ENCODE measurements around the gene GAB4. TPM values are rescaled to one million over a fixed set of nuclear protein-coding genes. Genes with fewer than 3 reads are reported as not detected.

The GAB4 gene
- total RNA-seq, 3 donors from 2014 or later, result not detected

DNA sequence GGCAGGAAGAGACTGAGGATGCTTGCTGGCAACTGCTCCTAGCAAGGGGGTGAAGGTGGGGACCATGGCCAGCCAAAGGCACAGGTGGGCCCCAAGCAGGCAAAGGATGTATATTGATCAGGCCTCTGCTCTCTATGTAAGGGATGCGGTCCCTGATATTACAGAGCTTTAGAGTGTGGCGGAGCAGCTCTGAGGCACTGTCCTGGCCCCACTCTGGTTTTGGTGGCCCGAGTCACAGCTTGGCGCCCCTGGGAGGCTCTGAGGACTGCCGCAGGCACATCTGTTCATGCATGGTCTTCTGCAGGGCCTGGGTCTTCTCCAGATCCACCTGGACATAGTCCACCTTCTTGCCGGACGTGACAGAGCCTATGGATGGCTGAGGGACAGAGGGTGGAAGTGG is 45.5 kb downstream of the GAB4 start:
- Histone ChIP-seq H3K9me3 (no peaks in the 10 kb centered on the region), H3K4me1 (ENCODE audit: low read depth) (no peaks in the 10 kb centered on the region), H3K36me3 (ENCODE audit: low read depth) (no peaks in the 10 kb centered on the region), H3K4me3 (no peak overlapping the region)
- intact Hi-C loops (cut with DNase I, micrococcal nuclease), result no loop called here
- ATAC-seq, result no peak
- TF ChIP-seq, protein P1, sequence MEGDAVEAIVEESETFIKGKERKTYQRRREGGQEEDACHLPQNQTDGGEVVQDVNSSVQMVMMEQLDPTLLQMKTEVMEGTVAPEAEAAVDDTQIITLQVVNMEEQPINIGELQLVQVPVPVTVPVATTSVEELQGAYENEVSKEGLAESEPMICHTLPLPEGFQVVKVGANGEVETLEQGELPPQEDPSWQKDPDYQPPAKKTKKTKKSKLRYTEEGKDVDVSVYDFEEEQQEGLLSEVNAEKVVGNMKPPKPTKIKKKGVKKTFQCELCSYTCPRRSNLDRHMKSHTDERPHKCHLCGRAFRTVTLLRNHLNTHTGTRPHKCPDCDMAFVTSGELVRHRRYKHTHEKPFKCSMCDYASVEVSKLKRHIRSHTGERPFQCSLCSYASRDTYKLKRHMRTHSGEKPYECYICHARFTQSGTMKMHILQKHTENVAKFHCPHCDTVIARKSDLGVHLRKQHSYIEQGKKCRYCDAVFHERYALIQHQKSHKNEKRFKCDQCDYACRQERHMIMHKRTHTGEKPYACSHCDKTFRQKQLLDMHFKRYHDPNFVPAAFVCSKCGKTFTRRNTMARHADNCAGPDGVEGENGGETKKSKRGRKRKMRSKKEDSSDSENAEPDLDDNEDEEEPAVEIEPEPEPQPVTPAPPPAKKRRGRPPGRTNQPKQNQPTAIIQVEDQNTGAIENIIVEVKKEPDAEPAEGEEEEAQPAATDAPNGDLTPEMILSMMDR (IDR thresholded peaks at IDR 0.05), result no peak
- no peak for DNase-seq

DNA sequence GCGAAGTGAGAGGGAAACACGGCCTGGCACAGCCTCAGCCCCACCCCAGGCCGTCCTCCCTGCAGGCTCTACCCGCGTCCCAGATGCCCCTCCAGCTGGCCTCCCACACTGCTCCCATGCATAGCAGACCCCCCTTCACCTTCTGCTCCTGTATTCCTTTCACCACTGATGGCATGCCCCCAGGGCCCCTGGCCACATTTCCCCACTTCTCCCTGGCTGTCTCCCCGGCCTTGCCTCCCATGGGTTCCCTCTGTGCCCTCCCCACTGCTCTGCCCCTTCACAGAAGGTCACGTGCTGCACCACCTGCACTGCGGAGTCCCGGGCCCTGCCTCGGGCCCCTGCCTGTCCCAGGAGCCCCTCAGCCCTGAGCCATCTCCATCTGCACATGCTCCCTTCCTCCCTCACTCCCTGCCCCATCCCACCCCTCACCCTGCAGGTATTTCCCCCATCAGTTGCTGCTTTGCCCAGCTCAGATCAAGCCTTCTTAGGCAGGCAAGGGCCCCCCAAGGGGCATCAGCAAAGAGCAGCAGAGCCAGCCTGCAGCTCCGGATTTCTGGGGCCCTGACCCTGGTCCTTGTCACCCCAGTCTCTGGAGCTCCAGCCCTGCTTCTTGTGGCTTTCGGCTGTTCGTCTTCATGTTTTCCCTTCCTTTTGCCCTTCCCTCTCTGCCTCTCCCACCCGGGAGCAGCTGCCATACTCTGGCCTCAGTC is 46.4 kb downstream of the GAB4 start:
- H3K4me3 ChIP-seq, result no peak overlapping the region
- no peaks in the 10 kb centered on the region for H3K4me1 ChIP-seq (ENCODE audit: low read depth)
- DNase-seq (no peak), ATAC-seq (no peak)
- intact Hi-C loops (cut with DNase I, micrococcal nuclease), result no loop called here
- TF ChIP-seq, protein P1 (IDR thresholded peaks at IDR 0.05), result no peak
- H3K9me3 ChIP-seq, result no peaks in the 10 kb centered on the region
- H3K36me3 ChIP-seq (ENCODE audit: low read depth), result no peaks in the 10 kb centered on the region

DNA sequence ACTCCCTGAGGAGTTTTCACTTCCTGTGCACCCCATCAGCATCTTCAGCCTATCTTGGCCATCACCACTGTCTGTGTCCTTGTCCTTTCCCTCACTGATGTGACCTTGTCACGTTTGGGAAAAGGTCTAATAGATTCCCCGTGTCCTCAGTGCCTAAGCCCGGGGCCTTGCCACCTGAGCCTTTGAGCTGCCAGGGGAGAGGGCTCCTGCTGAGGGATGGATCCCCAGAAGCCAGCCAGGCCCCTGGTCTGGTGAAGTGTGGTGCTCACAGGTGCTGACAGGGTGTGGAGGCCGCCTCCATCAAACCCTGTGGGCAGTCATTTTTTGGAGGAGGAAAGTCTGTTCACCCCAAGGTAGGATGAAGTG is 47.2 kb downstream of the GAB4 start:
- intact Hi-C loops (cut with DNase I, micrococcal nuclease), result no loop called here

DNA sequence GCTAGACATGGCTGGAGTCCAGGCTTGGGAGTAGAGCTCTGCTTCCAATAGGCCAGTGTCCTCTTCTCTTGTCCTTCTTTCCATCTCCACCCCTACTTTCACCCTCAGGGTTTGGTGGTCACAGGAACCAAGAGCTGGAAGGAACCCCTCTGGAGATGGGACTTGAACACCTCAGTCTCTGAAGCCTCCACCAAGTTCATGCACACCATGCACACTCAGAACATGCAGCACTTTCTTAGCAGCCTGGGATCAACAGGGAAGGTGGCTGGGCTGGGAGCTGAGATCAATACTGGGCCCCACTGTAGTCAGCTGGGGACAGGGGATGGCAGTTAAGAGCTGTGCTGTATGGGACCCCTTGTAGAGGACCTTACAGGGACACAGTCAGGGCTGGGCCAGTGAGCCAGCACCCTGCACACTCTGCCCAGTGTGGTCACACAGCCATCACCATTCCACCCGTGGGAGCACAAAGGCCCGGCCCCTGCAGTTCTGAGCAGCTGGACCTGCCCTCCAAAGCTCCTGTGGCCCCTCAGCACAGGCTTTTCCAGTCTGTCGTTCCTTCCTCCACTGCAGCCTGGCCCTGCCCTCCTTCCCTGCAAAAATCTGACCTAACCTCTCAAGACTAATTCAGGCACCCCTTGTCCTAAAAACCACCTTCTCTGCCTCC is 47.7 kb downstream of the GAB4 start:
- ATAC-seq, result no peak
- H3K4me3 ChIP-seq, result no peak overlapping the region
- no peaks in the 10 kb centered on the region for H3K36me3 ChIP-seq (ENCODE audit: low read depth)
- DNase-seq, result no peak
- intact Hi-C loops (cut with DNase I, micrococcal nuclease), result no loop called here
- H3K9me3 ChIP-seq, result no peaks in the 10 kb centered on the region
- no peaks in the 10 kb centered on the region for H3K4me1 ChIP-seq (ENCODE audit: low read depth)
- TF ChIP-seq, protein P1 (IDR thresholded peaks at IDR 0.05), result no peak

More for the DNA sequence above, 47.2 kb downstream of the GAB4 start:
- Histone ChIP-seq H3K4me3 (no peak overlapping the region), H3K9me3 (no peaks in the 10 kb centered on the region), H3K4me1 (ENCODE audit: low read depth) (no peaks in the 10 kb centered on the region), H3K36me3 (ENCODE audit: low read depth) (no peaks in the 10 kb centered on the region)
- TF ChIP-seq, protein P1 (IDR thresholded peaks at IDR 0.05), result no peak
- no peak for DNase-seq
- ATAC-seq, result no peak

DNA sequence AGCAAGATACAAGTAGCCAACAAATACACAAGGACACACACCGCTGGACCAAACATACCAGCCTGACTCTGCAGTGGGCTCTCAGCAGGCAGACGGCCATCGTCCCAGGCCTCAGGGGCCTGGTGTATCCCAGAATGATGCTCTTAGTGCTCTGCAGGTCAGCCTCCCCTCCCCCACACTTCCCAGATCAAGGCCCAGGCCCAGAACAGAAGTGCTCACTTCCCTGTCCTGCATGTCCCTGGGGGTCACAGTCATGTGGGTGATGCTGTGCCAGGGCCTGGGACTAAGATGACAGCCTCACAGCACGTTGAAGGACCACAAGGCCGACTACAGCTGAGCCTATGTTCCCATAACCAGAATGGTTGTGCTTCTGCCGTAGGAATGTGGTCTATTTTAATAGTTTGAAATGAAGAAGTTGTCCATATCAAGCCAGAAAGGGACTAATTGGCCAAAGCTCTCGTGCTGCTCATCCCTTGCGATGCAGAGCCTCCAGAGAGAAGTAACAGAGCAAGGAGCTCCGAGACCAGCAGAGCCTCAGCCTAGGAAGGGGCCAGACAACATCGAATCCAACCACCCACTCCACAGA is 48.6 kb downstream of the GAB4 start:
- intact Hi-C loops (cut with DNase I, micrococcal nuclease), result no loop called here
- no peak for ATAC-seq
- Histone ChIP-seq H3K4me1 (ENCODE audit: low read depth) (no peaks in the 10 kb centered on the region), H3K9me3 (no peaks in the 10 kb centered on the region), H3K36me3 (ENCODE audit: low read depth) (no peaks in the 10 kb centered on the region), H3K4me3 (no peak overlapping the region)
- DNase-seq, result no peak
- TF ChIP-seq, protein P1 (IDR thresholded peaks at IDR 0.05), result no peak

All from mucosa of descending colon (tissue), 3 donors.